Activated T-cell treated with anti-CD3 and anti-CD28 coated beads, Interleukin-2, amount 50 U/mL, for 24 hours (primary cell): ENCODE data around the gene SLC16A1.
"Not testable (repeated sequence)": the region's sequence is repeated elsewhere in the genome, so short reads cannot be mapped to it uniquely, and the experiment has no call there.

ENCODE experiments used
- DNase-seq: peaks from one replicate; pipeline ENCODE4 v3.0.0-alpha.2; 2020
- H3K27ac Mint-ChIP-seq: 2 replicates; pipeline ENCODE4 v1.8.0; 2020; ENCODE audit warnings: mild to moderate bottlenecking, mixed read lengths
- H3K27me3 Mint-ChIP-seq: 2 replicates; pipeline ENCODE4 v1.8.0; 2020; ENCODE audit warnings: mixed read lengths
- H3K36me3 Mint-ChIP-seq: 2 replicates; pipeline ENCODE4 v1.8.0; 2020; ENCODE audit warnings: low read depth, mixed read lengths
- H3K4me1 Mint-ChIP-seq: 2 replicates; pipeline ENCODE4 v1.8.0; 2020; ENCODE audit warnings: low read depth, mixed read lengths
- H3K4me3 Mint-ChIP-seq: 2 replicates; pipeline ENCODE4 v1.8.0; 2020; ENCODE audit warnings: mild to moderate bottlenecking, moderate library complexity, mixed read lengths
- H3K9me3 Mint-ChIP-seq: 2 replicates; pipeline ENCODE4 v1.8.0; 2020; ENCODE audit warnings: mixed read lengths

Gene SLC16A1

GRCh38 chr1:112893288-112894009 lies 62.5 kb downstream of the SLC16A1 start:
- H3K27ac Mint-ChIP-seq: no peak overlapping the region
- H3K36me3 Mint-ChIP-seq: peaks cover 7% of the 10 kb centered on the region
- no peaks in the 10 kb centered on the region for H3K4me1 Mint-ChIP-seq
- no peak overlapping the region for H3K4me3 Mint-ChIP-seq
- no peak for DNase-seq
- H3K9me3 Mint-ChIP-seq: peaks cover 24% of the 10 kb centered on the region
- no peaks in the 10 kb centered on the region for H3K27me3 Mint-ChIP-seq

GRCh38 chr1:112889906-112890305 lies 66.1 kb downstream of the SLC16A1 start:
- not testable (repeated sequence) for H3K27me3 Mint-ChIP-seq, H3K4me3 Mint-ChIP-seq, H3K27ac Mint-ChIP-seq, H3K36me3 Mint-ChIP-seq, DNase-seq, H3K4me1 Mint-ChIP-seq
- peaks cover 11% of the 10 kb centered on the region for H3K9me3 Mint-ChIP-seq

- no peak overlapping the region for H3K27ac Mint-ChIP-seq
- DNase-seq: no peak
Measured at GRCh38 chr1:112889052-112889768, 66.8 kb downstream of the SLC16A1 start.

GRCh38 chr1:112888630-112889029 lies 67.4 kb downstream of the SLC16A1 start:
- H3K4me1 Mint-ChIP-seq: no peaks in the 10 kb centered on the region
- no peak for DNase-seq
- H3K9me3 Mint-ChIP-seq: peaks cover 4% of the 10 kb centered on the region
- no peak overlapping the region for H3K27ac Mint-ChIP-seq
- no peaks in the 10 kb centered on the region for H3K27me3 Mint-ChIP-seq
- H3K36me3 Mint-ChIP-seq: no peaks in the 10 kb centered on the region
- no peak overlapping the region for H3K4me3 Mint-ChIP-seq

More at GRCh38 chr1:112889052-112889768, 66.8 kb downstream of the SLC16A1 start:
- H3K4me1 Mint-ChIP-seq: no peaks in the 10 kb centered on the region
- H3K36me3 Mint-ChIP-seq: no peaks in the 10 kb centered on the region
- H3K4me3 Mint-ChIP-seq: no peak overlapping the region
- H3K9me3 Mint-ChIP-seq: peaks cover 10% of the 10 kb centered on the region
- no peaks in the 10 kb centered on the region for H3K27me3 Mint-ChIP-seq

- Mint-ChIP-seq H3K4me3 (no peak overlapping the region), H3K36me3 (no peaks in the 10 kb centered on the region), H3K27ac (no peak overlapping the region), H3K27me3 (no peaks in the 10 kb centered on the region), H3K9me3 (no peaks in the 10 kb centered on the region), H3K4me1 (no peaks in the 10 kb centered on the region)
- DNase-seq: no peak
Measured at GRCh38 chr1:112887599-112888283, 68.3 kb downstream of the SLC16A1 start.

GRCh38 chr1:112884996-112885395 lies 71.0 kb downstream of the SLC16A1 start:
- H3K4me1 Mint-ChIP-seq, H3K36me3 Mint-ChIP-seq, DNase-seq, H3K27ac Mint-ChIP-seq, H3K4me3 Mint-ChIP-seq, H3K9me3 Mint-ChIP-seq, H3K27me3 Mint-ChIP-seq: not testable (repeated sequence)

- Mint-ChIP-seq H3K4me1 (peaks cover 1% of the 10 kb centered on the region), H3K27ac (no peak overlapping the region), H3K9me3 (no peaks in the 10 kb centered on the region), H3K36me3 (no peaks in the 10 kb centered on the region), H3K27me3 (peaks cover 5% of the 10 kb centered on the region), H3K4me3 (no peak overlapping the region)
- DNase-seq: no peak
Measured at GRCh38 chr1:112882271-112882744, 73.7 kb downstream of the SLC16A1 start.

GRCh38 chr1:112881742-112882127 lies 74.3 kb downstream of the SLC16A1 start:
- Mint-ChIP-seq H3K4me3 (no peak overlapping the region), H3K36me3 (no peaks in the 10 kb centered on the region), H3K9me3 (no peaks in the 10 kb centered on the region), H3K27ac (no peak overlapping the region), H3K4me1 (peaks cover 1% of the 10 kb centered on the region), H3K27me3 (peaks cover 5% of the 10 kb centered on the region)
- DNase-seq: no peak

GRCh38 chr1:112879834-112880233 lies 76.2 kb downstream of the SLC16A1 start:
- Mint-ChIP-seq H3K27me3 (peaks cover 5% of the 10 kb centered on the region), H3K4me3 (no peak overlapping the region), H3K4me1 (peaks cover 1% of the 10 kb centered on the region), H3K27ac (no peak overlapping the region), H3K9me3 (no peaks in the 10 kb centered on the region), H3K36me3 (no peaks in the 10 kb centered on the region)
- DNase-seq: no peak

GRCh38 chr1:112878321-112878720 lies 77.7 kb downstream of the SLC16A1 start:
- DNase-seq: no peak
- Mint-ChIP-seq H3K36me3 (no peaks in the 10 kb centered on the region), H3K27me3 (peaks cover 5% of the 10 kb centered on the region), H3K27ac (no peak overlapping the region), H3K9me3 (no peaks in the 10 kb centered on the region), H3K4me1 (peaks cover 1% of the 10 kb centered on the region), H3K4me3 (no peak overlapping the region)

- Mint-ChIP-seq H3K9me3 (no peaks in the 10 kb centered on the region), H3K4me1 (peaks cover 1% of the 10 kb centered on the region)
Measured at GRCh38 chr1:112877750-112878149, 78.2 kb downstream of the SLC16A1 start.

GRCh38 chr1:112876315-112876714 lies 79.7 kb downstream of the SLC16A1 start:
- Mint-ChIP-seq H3K4me1 (peaks cover 1% of the 10 kb centered on the region), H3K27me3 (peaks cover 9% of the 10 kb centered on the region), H3K27ac (no peak overlapping the region), H3K4me3 (no peak overlapping the region), H3K9me3 (no peaks in the 10 kb centered on the region), H3K36me3 (no peaks in the 10 kb centered on the region)
- DNase-seq: no peak

More at GRCh38 chr1:112877750-112878149, 78.2 kb downstream of the SLC16A1 start:
- Mint-ChIP-seq H3K27me3 (peaks cover 5% of the 10 kb centered on the region), H3K4me3 (no peak overlapping the region), H3K27ac (no peak overlapping the region), H3K36me3 (no peaks in the 10 kb centered on the region)
- DNase-seq: no peak

- Mint-ChIP-seq H3K36me3 (no peaks in the 10 kb centered on the region), H3K27me3 (peaks cover 4% of the 10 kb centered on the region), H3K27ac (no peak overlapping the region), H3K4me3 (no peak overlapping the region), H3K4me1 (no peaks in the 10 kb centered on the region), H3K9me3 (no peaks in the 10 kb centered on the region)
- no peak for DNase-seq
Measured at GRCh38 chr1:112872551-112872962, 83.4 kb downstream of the SLC16A1 start.

- Mint-ChIP-seq H3K9me3 (no peaks in the 10 kb centered on the region), H3K27ac (no peak overlapping the region), H3K4me3 (no peak overlapping the region), H3K36me3 (no peaks in the 10 kb centered on the region), H3K4me1 (no peaks in the 10 kb centered on the region), H3K27me3 (peaks cover 4% of the 10 kb centered on the region)
- DNase-seq: no peak
Measured at GRCh38 chr1:112870887-112871646, 84.9 kb downstream of the SLC16A1 start.
